Measurements from ENCODE around the gene FITM1. TPM values are rescaled to one million over a fixed set of nuclear protein-coding genes. Genes with fewer than 3 reads are reported as not detected.

FITM1 gene
- total and polyA plus RNA-seq, 12 donors = 77.0 to 247 (median 131) TPM

DNA sequence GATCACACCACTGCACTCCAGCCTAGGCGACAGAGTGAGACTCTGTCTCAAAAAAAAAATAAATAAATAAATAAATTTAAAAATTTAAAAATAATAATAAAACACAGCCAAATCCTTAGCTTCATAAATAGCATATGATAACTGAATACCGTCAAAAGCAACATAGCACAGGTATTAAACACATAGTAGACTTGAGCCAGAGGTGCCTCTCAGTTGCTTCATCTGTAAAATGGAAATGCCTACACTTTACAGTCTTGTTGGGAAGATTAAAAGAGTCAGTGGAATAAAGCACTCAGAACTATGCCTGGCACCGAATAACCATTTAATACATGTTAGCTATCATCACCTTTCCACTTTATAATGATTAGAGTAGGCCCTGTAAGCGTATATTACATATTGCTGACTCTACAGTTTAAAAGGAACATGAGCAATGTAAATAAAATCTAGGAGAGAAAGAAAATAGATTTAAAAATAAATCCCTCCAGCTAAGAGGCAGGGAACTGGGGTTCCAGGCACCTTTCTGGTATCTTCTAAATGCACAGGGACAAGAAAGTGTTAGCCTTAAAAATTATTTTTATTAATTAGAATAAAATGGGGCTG is 23.7 kb upstream of the FITM1 start:
- intact Hi-C loops (cut with DNase I) = loop anchor here in 4 of 10 donors (5.0 to 10.0 kb wide), 3 partner anchors 49 to 122 kb away; partner anchors contain the start of gene DHRS4L2 (in 1 of the 4)
- no peak for ATAC-seq
- Histone ChIP-seq H3K4me1 (peaks cover 0 to 21% (median 7%) of the 10 kb centered on the region in 9 donors), H3K36me3 (peaks cover 0 to 25% (median 0%) of the 10 kb centered on the region in 9 donors), H3K27ac (no peak overlapping the region), H3K9me3 (no peaks in the 10 kb centered on the region), H3K27me3 (no peaks in the 10 kb centered on the region), H3K4me3 (no peak overlapping the region)
- 89 to 93% methylated on average over 4 of the region's 4 CpGs for WGBS, 2 donors
- no peak for DNase-seq
- TF ChIP-seq, protein P1, sequence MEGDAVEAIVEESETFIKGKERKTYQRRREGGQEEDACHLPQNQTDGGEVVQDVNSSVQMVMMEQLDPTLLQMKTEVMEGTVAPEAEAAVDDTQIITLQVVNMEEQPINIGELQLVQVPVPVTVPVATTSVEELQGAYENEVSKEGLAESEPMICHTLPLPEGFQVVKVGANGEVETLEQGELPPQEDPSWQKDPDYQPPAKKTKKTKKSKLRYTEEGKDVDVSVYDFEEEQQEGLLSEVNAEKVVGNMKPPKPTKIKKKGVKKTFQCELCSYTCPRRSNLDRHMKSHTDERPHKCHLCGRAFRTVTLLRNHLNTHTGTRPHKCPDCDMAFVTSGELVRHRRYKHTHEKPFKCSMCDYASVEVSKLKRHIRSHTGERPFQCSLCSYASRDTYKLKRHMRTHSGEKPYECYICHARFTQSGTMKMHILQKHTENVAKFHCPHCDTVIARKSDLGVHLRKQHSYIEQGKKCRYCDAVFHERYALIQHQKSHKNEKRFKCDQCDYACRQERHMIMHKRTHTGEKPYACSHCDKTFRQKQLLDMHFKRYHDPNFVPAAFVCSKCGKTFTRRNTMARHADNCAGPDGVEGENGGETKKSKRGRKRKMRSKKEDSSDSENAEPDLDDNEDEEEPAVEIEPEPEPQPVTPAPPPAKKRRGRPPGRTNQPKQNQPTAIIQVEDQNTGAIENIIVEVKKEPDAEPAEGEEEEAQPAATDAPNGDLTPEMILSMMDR (IDR thresholded peaks at IDR 0.05) = no peak

DNA sequence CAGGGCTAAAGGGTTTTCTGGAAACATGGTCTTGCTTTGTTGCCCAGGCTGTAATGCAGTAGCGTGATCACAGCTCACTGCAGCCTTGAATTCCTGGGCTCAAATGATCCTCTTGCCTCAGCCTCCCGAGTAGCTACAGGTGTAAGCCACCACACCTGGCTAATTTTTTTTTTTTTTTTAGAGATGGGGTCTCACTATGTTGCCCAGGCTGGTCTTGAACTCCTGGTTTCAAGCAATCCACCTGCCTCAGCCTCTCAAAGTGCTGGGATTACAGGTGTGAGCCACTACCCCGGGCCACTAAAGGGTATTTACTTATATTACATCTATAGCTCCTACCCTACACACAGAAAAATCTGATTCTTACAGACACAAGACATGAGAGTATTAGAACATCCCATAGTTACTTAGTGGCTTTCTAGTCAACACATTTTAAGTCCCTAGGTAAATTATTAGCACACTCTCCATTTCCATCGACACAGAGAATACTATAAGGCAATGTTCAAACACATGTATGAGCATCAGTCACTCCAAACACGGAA is 22.1 kb upstream of the FITM1 start:
- Histone ChIP-seq H3K27me3 (no peaks in the 10 kb centered on the region), H3K36me3 (peaks cover 0 to 9% (median 0%) of the 10 kb centered on the region in 9 donors), H3K4me3 (no peak overlapping the region), H3K9me3 (no peaks in the 10 kb centered on the region), H3K27ac (peak overlapping the region in 5 of 10 donors; percentile 6 to 77 (median 12)), H3K4me1 (peaks cover 0 to 24% (median 7%) of the 10 kb centered on the region in 9 donors)
- ATAC-seq = peak in 2 of 8 donors; percentile 7 to 25
- TF ChIP-seq, protein P1 (IDR thresholded peaks at IDR 0.05) = no peak
- no peak for DNase-seq
- intact Hi-C loops (cut with DNase I) = loop anchor here in 5 of 10 donors (1.0 to 10.0 kb wide), 5 partner anchors 50 to 124 kb away; partner anchors contain the start of gene DHRS4L2 (in 1 of the 5)
- 46 to 48% methylated on average over 5 of the region's 5 CpGs for WGBS, 2 donors

DNA sequence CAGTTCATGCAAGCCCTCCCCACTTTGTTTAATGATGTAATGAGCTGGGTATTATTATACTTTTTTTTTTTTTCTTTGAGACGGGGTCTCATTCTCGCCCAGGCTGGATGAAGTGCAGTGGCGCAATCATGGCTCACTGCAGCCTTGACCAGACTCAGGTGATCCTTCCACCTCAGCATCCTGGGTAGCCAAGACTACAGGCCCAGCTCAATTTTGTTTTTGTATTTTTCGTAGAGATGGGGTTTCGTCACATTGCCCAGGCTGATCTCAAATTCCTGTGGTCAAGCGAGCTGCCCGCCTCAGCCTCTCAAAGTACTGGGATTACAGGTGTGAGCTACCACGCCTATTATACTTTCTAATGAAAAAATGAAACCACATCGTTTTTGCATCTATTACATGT is 20.4 kb upstream of the FITM1 start:
- TF ChIP-seq, protein P1 (IDR thresholded peaks at IDR 0.05) = no peak
- 87 to 89% methylated on average over 9 of the region's 9 CpGs for WGBS, 2 donors
- no peak for ATAC-seq
- H3K4me1 ChIP-seq = peaks cover 0 to 27% (median 7%) of the 10 kb centered on the region in 9 donors
- H3K36me3 ChIP-seq = no peaks in the 10 kb centered on the region
- no peak overlapping the region for H3K4me3 ChIP-seq
- no peaks in the 10 kb centered on the region for H3K9me3 ChIP-seq
- no peak overlapping the region for H3K27ac ChIP-seq
- DNase-seq = no peak
- intact Hi-C loops (cut with DNase I) = loop anchor here in 3 of 10 donors (5.0 kb wide), 2 partner anchors 37 to 52 kb away; partner anchors contain the start of genes PSME2 (in 2 of the 3), RNF31 (in 2 of the 3) and IRF9 (in 1 of the 3)
- no peaks in the 10 kb centered on the region for H3K27me3 ChIP-seq

DNA sequence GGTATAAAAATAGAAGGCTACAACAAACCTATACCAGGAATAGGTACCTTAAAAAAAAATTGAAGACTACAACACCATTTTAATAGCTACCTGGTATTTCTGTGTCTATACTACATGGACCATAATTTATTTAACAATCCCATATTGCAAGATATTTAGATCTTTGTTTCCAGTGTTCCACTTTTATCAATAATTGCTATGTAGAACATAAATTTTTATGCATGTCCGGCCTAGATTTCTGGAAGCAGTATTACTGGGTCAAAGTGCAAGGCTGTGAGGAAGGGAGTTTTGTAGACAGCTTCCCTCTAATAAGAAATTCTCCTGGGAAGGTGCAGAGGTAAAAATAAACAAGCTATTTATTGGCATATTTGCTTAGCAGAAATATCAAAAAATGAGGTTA is 19.9 kb upstream of the FITM1 start:
- WGBS, 2 donors = 54 to 65% methylated on average over 1 of the region's 1 CpG
- Histone ChIP-seq H3K27ac (peak overlapping the region in 1 of 10 donors; percentile 24), H3K4me1 (peaks cover under 1 to 27% (median 9%) of the 10 kb centered on the region in 9 donors), H3K27me3 (no peaks in the 10 kb centered on the region), H3K4me3 (no peak overlapping the region), H3K36me3 (no peaks in the 10 kb centered on the region), H3K9me3 (no peaks in the 10 kb centered on the region)
- intact Hi-C loops (cut with DNase I) = loop anchor here in 3 of 10 donors (5.0 kb wide), 2 partner anchors 37 to 52 kb away; partner anchors contain the start of genes PSME2 (in 2 of the 3), RNF31 (in 2 of the 3) and IRF9 (in 1 of the 3)
- DNase-seq (no peak), ATAC-seq (no peak)
- TF ChIP-seq, protein P1 (IDR thresholded peaks at IDR 0.05) = no peak
